Suprapubic skin (tissue), 4 donors: ENCODE measurements around the gene ERMAP.

Experiments
- EP300 ChIP-seq: sonication (generic); formaldehyde crosslinking; IDR thresholded peaks from one replicate; pipeline ENCODE4 v1.6.1; 2017; ENCODE audit warnings: antibody characterized with exemption
- POLR2AphosphoS5 ChIP-seq, 3 donors: sonication (generic); formaldehyde crosslinking; IDR thresholded peaks; one replicate each; pipeline ENCODE4 v1.6.1; 2017; ENCODE audit warnings: antibody characterized with exemption in 3 of 3

DNA sequence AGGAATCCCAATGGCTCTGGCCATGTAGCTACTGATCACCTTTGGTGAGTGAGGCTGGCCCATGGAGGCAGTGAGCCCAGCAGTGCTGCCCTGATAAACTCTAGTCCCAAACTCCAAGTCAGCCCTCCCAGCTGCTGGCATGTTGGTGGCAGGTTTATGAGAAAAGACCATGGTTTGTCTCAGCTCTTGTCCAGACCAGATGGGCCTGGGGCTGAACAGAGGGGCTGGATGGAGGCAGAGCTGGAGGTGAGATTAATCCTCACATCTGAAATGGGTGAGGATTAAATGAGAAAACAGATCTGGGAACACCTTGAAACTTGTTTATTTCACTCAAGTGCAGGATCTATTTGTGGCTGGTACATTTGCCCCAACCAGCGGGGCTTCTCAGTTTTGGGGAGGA lies 28.9 kb upstream of the ERMAP start:
- TF ChIP-seq EP300 (no peak), POLR2AphosphoS5 (IDR thresholded peaks at IDR 0.05) (no peak)
